ENCODE measurements around the gene NFE2L3.
"Not testable (repeated sequence)": the region's sequence is repeated elsewhere in the genome, so short reads cannot be mapped to it uniquely, and the experiment has no call there.

The NFE2L3 gene

DNA sequence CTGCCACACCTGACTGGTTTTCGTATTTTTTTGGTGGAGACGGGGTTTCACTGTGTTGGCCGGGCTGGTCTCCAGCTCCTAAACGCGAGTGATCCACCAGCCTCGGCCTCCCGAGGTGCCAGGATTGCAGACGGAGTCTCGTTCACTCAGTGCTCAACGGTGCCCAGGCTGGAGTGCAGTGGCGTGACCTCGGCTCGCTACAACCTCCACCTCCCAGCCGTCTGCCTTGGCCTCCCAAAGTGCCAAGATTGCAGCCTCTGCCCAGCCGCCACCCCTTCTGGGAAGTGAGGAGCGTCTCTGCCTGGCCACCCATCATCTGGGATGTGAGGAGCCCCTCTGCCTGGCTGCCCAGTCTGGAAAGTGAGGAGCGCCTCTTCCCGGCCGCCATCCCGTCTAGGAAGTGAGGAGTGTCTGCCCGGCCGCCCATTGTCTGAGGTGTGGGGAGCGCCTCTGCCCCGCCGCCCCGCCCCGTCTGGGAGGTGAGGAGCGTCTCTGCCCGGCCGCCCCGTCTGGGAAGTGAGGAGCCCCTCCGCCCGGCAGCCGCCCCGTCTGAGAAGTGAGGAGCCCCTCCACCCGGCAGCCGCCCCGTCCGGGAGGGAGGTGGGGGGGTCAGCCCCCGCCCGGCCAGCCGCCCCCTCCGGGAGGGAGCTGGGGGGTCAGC lies 4.2 kb upstream of the NFE2L3 start:
- not testable (repeated sequence) for DNase-seq

DNA sequence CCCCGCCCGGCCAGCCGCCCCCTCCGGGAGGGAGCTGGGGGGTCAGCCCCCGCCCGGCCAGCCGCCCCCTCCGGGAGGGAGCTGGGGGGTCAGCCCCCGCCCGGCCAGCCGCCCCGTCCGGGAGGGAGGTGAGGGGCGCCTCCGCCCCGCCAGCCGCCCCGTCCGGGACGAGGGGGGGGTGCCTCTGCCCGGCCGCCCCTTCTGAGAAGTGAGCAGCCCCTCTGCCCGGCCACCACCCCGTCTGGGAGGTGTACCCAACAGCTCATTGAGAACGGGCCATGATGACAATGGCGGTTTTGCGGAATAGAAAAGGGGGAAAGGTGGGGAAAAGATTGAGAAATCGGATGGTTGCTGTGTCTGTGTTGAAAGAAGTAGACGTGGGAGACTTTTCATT lies 3.7 kb upstream of the NFE2L3 start:
- not testable (repeated sequence) for DNase-seq

DNA sequence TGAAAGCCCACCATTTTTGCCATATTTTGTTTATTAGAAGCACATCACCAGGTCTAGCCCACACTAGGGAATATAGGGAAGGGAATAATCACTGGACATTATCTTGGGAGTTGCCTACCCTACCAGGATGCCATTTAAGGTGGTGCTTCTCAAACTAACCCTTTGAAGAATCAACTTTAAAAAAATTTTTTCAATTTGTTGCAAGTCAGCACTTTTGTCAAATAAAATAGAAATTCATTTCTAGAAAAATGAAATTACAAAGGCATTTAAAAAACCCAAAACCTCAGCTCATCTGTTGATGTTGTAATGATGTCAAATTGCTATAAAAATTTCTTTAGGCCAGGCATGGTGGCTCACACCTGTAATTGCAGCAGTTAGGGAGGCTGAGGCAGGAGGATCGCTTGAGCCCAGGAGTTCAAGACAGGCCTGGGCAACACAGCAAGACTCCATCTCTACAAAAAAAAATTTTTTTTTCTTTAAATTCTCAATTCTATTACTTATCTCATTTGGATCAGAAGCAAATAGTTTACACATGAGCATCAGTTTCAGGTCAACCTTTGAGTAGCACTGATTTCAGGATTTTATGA lies 2.5 kb upstream of the NFE2L3 start:
- DNase-seq: no peak

DNA sequence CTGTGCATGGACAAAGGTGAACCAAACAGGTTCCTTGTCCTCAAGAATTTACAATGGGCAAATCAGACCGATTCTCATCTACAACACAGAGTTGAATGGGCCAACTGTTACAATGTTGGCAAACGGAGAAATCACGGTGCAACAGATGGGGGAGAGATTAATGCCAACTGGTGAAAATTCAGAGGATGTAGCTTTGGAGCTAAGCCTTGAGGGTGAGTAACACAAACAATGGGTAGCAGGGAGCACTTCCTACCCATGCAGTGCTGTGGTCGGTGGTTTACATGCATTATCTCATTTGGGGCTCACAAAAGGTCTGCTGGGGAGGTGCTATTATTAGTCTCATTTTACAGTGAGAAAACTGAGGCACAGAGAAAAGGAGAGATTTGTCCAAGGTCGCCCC lies 902 bp upstream of the NFE2L3 start:
- DNase-seq: no peak

DNA sequence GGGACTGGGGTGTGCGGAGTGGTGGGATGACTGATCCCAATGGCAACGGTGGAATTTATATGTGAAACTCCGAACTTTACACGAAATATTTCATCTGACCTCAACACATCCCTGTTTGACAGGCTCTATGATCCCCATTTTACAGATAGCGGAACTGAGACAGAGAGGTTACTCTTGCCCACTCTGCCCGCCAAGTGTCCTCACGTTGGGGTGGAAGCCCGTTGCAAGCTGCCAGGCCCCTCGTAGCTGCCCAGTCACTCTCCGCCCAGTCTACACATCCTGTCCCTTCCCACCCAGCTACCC lies 397 bp upstream of the NFE2L3 start:
- DNase-seq: no peak

DNA sequence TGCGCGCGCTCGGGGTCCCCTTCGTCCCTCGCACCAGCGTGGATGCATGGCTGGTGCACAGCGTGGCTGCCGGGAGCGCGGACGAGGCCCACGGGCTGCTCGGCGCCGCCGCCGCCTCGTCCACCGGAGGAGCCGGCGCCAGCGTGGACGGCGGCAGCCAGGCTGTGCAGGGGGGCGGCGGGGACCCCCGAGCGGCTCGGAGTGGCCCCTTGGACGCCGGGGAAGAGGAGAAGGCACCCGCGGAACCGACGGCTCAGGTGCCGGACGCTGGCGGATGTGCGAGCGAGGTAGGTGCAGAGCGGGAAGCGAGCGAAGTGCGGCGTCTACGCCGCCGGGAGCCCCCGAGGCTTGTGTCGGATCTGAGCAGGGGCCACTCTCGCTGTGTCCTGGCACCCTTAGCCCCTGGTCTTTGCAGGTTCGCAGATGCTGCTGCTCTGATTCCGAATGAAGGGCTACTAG lies 813 bp downstream of the NFE2L3 start:
- not testable (repeated sequence) for DNase-seq

DNA sequence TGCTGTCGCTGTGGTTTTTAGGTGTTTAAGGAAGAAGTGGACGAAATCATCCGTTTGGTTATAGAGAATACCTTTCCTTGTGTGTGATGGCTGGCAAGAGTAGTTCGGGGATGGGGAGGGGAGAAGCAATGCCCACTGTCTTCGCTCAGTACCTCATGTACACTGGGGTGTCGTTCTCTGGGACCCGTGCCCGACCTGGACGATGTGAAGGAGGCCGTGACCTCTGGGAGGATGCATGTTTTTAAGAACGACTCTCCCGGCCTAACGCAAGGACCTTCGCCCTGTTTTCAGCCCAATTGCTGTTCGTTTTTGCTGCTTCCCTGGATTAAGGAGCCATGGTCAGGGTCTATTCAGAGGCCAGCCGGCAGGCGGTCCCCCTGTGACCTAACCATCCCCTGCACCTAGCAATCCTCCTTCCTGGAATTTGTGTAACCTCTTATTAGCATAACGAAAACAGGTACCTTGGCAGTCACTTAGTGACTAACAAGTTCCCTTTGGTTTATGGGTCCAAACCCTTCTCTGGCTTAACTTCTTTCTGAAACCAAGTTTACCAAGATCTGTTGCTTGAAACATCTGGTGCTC lies 1.3 kb downstream of the NFE2L3 start:
- DNase-seq: no peak

DNA sequence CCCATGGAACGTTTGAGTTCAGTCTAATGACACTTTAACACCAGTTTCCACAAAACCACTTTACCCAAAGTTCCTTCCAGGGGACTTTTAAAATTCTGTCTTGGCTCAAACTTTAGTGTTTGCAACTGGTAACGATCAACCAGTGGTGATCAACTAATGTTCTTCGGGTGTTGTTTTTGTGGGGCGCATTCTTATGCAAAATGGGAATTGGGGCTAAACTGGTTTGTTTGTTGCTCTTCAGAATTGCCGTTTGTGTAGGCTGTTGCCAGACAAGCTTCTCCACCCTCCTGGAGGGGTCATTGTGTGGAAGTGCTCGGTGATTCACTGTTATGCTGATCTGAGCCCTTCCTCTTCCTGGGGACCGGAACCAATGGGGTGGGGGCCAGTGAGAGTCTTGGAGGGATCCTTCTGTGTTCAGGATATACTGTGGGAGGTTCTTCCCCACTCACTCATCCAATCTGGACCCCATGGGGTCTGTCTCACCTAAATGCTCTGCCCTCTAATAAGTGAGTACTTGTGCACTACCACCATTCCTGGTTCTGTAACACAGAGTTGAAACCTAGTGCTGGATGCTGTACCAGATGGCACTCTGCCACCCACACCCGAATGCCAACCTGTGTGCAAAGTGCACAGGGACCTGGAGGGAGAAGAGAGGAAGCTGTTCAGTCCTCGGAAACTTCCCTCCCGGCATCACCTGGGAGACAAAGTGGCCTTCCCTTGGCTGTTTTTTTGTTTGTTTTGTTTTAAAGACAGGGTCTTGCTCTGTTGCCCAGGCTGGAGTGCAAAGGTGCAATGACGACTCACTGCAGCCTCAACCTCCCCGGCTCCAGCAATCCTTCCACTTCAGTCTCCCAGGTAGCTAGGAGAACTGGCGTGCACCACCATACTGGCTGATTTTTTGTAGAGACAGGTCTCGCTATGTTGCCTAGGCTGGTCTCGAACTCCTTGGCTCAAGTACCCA lies 2.1 kb downstream of the NFE2L3 start:
- DNase-seq: no peak

DNA sequence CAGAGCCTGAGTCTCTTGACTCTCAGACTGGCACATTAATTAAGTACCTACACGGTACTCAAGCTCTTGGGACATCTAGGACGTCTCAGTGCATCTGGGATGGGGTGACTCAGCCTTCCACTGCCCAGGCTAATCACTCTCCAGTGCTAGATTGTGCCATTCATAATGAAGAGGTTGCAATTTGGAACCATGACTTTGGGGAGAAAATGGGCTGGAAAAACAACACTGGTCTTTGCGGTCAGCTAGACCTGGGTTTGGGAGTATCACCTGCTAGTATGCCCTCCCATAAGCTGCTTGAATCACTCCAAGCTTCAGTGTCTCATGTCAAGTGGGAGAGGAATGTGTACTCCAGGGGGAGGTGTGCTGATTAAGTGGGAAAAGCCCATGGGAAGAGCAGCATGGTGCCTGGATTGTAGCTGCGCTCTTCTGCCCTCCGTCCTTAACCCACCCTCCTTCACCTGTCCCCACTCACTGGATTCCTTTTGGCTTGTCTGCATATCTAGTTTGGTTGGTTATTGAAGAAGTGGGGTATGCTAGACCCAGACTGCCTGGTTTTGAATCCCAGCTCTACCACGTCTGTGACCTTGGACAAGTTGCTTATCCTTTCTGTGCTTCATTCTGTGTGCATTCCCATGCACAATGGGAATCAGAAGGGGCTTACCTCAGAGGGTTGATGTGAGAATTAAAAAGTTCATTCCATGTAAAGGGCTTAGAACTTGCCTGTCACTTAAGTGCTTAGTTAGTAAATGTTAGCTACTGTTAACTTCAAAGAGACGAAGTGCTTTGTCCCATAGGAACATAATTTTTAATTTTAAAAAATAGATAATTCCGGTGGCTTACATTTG lies 3.8 kb downstream of the NFE2L3 start:
- DNase-seq: no peak

DNA sequence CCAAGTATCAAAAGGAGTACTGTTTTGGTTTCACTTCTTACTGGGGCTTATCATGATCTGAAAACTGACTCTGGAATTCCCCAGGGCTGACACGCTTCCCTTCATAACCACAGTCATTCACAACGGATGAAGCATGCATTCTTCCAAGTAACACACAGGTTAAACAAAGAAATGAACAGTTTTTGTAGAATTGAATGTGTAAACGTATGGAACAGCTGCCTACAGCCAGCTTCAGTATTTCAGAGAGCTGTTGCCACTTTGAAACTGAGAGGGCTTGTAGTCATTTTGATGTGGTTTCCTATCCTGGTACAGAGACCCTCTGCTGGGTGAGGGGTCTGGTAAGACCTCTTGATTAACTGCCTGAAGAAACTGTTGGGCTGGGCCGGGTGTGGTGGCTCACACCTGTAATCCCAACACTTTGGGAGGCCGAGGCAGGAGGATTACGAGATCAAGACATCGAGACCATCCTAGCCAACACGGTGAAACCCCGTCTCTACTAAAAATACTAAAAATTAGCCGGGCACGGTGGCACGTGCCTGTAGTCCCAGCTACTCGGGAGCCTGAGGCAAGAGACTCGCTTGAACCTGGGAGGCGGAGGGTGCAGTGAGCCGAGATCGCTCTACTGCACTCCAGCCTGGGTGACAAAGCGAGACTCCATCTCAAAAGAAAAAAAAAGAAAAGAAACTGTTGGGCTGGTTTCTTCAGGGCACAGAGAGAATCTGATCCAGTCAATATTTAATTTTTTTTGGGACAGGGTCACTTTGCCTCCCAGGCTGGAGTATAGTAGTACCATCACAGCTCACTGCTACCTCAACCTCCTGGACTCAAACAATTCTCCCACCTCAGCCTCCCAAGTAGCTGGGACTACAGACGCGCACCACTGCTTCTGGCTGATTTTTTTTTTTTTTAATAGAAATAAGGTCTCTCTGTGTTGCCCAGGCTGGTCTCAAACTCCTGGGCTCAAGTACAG lies 4.7 kb downstream of the NFE2L3 start:
- DNase-seq: no peak

DNA sequence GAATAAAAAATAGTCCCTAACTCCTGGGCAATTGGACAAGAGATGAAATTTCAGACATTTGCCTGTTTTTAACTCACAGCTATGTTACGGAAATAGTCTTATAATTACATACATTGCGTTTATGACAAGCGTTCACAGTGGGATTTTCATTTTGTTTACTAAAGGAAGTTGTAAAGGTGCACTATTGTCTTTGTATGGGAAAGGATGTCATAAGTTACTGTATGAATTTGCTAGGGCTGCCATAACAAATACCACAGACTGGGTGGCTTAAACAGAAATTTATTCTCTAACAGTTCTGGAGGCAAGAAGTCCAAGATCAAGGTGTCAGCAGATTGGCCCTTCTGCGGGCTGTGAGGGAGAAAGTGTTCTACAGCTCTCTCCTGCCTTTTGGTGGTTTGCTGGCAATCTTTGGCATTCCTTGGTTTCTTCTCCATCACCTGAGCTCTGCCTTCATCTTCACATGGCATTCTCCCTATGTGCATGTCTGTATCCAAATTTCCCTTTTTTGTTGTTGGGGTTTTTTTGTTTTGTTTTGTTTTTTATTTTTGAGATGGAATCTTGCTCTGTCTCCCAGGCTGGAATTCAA lies 5.6 kb downstream of the NFE2L3 start:
- DNase-seq: no peak

DNA sequence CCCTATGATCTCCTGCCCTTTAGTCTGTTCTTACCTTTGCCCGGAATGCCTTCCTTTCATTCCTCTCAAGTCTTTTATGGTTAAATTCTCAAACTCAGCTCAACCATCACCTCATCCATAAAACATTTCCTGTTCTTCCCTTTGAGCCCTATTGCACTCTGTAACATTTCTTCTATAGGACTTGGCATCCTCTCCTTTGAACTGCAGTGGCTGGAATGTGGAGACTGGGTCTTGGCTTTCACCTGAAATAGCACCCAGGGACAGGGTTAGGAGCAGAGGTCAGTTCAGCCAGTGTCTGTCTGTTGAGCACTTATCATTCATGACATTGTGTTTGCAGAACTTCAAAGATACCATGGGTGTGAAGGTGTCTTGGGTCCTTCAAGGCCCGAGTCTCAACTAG lies 7.2 kb downstream of the NFE2L3 start:
- DNase-seq: no peak

DNA sequence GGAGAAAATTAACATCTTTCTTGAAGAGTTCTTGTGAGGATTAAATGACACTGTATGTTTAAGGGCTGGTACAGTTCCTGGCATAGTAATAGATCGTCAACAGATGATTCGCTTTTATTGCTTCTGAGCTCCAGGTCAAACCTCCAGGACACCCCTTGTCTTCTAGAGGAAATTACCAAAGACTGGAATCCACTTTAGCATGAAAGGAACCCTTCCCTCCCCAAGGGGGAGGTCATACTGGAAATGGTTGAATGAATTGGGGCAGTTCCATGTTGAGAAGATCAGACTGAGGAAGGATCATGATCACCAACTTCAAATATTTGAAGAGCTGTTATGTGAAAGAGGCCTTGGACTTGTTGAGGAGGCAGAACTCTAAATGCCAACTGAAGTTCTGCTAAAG lies 8.9 kb downstream of the NFE2L3 start:
- no peak for DNase-seq

DNA sequence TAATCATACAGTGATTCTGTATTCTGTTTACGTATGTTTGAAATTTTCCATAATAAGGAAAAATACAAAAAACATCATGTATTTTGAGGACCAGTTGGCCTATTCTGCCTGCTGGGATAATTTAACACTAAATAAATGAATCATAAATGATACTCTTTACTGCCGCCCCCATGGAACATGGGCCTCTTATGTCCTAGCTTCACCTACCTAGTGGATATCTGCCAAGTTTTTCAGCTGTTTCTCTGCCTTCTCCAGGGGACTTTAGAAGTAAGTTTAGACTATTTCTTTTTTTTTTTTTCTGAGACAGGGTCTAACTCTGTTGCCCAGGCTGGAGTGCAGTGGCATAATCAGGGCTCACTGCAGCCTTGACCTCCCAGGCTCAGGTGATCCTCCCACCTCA lies 10.4 kb downstream of the NFE2L3 start:
- no peak for DNase-seq

DNA sequence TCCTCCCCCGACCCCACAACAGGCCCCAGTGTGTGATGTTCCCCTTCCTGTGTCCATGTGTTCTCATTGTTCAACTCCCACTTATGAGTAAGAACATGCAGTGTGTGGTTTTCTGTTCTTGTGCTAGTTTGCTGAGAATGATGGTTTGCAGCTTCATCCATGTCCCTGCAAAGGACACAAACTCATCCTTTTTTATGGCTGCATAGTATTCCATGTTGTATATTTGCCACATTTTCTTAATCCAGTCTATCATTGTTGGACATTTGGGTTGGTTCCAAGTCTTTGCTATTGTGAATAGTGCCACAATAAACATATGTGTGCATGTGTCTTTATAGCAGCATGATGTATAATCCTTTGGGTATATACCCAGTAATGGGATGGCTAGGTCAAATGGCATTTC lies 11.8 kb downstream of the NFE2L3 start:
- DNase-seq: not testable (repeated sequence)

DNA sequence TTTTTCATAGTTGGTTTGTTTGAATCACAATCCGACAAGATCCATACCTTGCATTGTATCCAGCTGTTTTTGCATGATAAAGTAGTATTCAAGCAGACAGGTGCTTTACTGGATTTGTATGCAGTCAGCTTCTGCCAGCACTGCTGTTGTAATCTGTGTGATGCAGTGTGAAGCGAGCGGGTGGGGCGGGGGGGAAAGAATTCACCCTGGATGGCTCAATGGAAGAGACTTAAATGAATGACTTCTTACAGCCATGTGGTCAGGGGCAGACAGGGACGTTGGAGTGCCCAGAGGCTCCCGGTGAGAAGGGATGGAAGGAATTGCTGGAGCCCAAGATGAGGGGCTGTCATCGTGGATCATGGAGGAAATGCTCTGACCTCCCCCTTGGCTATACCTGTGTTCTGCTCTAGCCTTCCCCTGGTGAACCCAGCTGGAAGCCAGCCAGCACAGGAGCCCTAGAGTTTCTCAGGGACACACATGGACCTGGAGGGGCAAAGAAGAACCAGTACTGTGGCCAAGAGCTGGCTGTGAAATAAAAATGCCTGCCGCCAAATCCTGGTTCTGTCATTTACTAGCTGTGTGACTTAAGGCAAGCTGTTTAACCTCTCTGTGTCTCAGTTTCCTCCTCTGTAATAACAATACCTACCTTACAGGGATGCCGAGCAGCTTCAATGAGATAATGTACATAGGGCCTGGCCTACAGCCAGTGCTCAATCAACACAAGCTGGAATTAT lies 14.1 kb downstream of the NFE2L3 start:
- no peak for DNase-seq

DNA sequence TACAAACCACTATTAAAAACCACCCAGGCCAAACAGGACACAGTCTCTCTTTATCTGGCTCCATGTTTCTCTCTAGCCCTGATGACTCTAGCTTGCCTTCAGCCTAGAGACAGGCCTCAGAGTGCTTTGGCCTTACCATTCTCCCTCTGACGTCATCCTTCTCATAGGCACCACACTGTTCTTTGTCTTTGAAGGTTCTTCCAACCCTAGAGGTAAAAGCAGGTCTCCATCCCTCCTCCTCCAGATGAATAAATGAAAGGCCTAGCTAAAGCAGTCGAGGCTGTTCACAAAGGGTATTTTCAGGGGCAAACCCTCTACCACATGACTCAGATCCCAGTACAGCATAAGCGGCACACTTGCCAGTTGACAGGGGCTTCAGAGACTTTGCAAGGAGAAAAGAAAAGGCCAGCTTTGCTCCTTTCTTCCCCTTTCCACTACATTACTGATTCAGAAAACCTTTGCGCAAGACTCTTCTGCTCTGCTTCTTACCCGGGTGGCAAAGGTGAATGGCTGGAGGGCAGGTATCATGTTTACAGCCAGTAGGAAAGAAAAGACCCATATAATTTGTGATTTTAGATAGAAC lies 14.8 kb downstream of the NFE2L3 start:
- no peak for DNase-seq

DNA sequence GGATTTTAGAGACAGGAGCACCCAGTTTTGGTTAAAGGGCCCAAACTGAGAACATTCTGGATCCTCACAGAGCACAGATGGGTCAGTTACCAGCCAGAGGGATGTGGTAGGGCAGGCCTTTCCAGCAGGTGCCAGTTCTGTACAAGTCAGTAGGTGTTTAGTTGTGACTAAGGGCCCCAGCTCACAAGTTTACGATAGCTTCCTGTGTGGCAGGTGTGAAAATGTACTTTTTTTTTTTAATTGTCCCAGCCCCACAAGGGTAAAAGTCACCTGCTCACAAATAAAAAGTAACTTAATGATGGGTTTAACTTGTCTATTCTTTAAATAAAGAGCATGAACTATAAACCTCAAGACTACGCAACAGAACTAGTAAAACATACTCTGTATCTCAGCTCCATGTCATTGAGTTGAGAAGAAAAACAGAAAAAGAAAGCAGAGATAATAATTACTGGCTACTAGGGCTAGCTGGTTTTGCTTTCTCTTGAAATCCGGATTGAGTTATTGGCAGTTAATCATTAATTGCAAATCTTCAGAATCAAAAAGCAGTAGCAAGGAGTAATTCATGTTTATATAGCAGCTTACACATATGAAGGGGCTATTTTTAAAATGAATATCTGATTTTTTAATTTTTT lies 15.4 kb downstream of the NFE2L3 start:
- no peak for DNase-seq

DNA sequence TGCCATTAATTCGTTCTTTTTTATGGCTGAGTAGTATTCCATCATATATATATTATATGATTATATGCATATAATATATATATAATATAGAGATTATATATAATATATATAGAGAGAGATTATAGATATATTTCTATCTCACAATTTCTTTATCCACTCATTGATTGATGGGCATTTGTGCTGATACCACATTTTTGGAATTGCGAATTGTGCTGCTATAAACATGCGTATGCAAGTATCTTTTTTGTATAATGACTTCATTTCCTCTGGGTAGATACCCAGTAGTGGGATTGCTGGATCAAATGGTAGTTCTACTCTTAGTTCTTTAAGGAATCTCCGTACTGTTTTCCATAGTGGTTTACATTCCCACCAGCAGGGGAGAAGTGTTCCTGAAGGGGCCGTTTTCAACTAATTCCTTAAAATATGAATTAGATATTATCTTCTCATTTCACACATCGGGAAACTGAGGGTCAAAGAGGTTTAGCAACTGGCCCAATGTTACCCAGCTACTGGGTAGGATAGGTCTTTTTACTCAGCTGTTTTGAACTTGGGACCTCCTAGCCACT lies 16.5 kb downstream of the NFE2L3 start:
- no peak for DNase-seq

All from SIG-M5 (cell line).